ENCODE measurements around the gene CFB. TPM values are rescaled to one million over a fixed set of nuclear protein-coding genes. Genes with fewer than 3 reads are reported as not detected.

Gene CFB
- total RNA-seq, 1 donor from 2014 or later, result not detected

GRCh38 chr6:31947864-31948263 lies 2.0 kb downstream of the CFB start:
- peaks cover 47% of the 10 kb centered on the region for H3K27me3 Mint-ChIP-seq (ENCODE audit: low read depth)
- H3K4me3 Mint-ChIP-seq, result peak overlapping the region; percentile 63
- peaks cover 7% of the 10 kb centered on the region for H3K36me3 Mint-ChIP-seq (ENCODE audit: low read depth)
- no peak overlapping the region for H3K27ac Mint-ChIP-seq (ENCODE audit: unreplicated experiment)
- no peaks in the 10 kb centered on the region for H3K4me1 Mint-ChIP-seq
- H3K9me3 Mint-ChIP-seq, result peaks cover 3% of the 10 kb centered on the region
- DNase-seq (ENCODE audit: low read depth, low spot score), result no peak
- TF ChIP-seq CTCF (conservative IDR thresholded peaks at IDR 0.05), result no peak

- Mint-ChIP-seq H3K4me3 (no peak overlapping the region), H3K4me1 (no peaks in the 10 kb centered on the region), H3K36me3 (ENCODE audit: low read depth) (peaks cover 10% of the 10 kb centered on the region), H3K9me3 (peaks cover 3% of the 10 kb centered on the region), H3K27ac (ENCODE audit: unreplicated experiment) (no peak overlapping the region), H3K27me3 (ENCODE audit: low read depth) (peaks cover 47% of the 10 kb centered on the region)
- no peak for TF ChIP-seq CTCF (conservative IDR thresholded peaks at IDR 0.05)
- DNase-seq (ENCODE audit: low read depth, low spot score), result no peak
These were observed 2.4 kb downstream of the CFB start for GRCh38 chr6:31948306-31948705.

- H3K4me3 Mint-ChIP-seq, result no peak overlapping the region
- DNase-seq (ENCODE audit: low read depth, low spot score), result no peak
- no peaks in the 10 kb centered on the region for H3K4me1 Mint-ChIP-seq
- H3K27ac Mint-ChIP-seq (ENCODE audit: unreplicated experiment), result no peak overlapping the region
- peaks cover 12% of the 10 kb centered on the region for H3K36me3 Mint-ChIP-seq (ENCODE audit: low read depth)
- peaks cover 3% of the 10 kb centered on the region for H3K9me3 Mint-ChIP-seq
- TF ChIP-seq CTCF (conservative IDR thresholded peaks at IDR 0.05), result no peak
- peaks cover 44% of the 10 kb centered on the region for H3K27me3 Mint-ChIP-seq (ENCODE audit: low read depth)
These were observed 3.0 kb downstream of the CFB start for GRCh38 chr6:31948753-31949413.

- H3K4me1 Mint-ChIP-seq, result no peaks in the 10 kb centered on the region
- TF ChIP-seq CTCF (conservative IDR thresholded peaks at IDR 0.05), result no peak
- peaks cover 34% of the 10 kb centered on the region for H3K27me3 Mint-ChIP-seq (ENCODE audit: low read depth)
- DNase-seq (ENCODE audit: low read depth, low spot score), result no peak
- H3K36me3 Mint-ChIP-seq (ENCODE audit: low read depth), result peaks cover 15% of the 10 kb centered on the region
- H3K27ac Mint-ChIP-seq (ENCODE audit: unreplicated experiment), result no peak overlapping the region
- no peak overlapping the region for H3K4me3 Mint-ChIP-seq
- peaks cover 3% of the 10 kb centered on the region for H3K9me3 Mint-ChIP-seq
These were observed 4.1 kb downstream of the CFB start for GRCh38 chr6:31949926-31950548.

- Mint-ChIP-seq H3K9me3 (peaks cover 3% of the 10 kb centered on the region), H3K27ac (ENCODE audit: unreplicated experiment) (no peak overlapping the region), H3K27me3 (ENCODE audit: low read depth) (peaks cover 12% of the 10 kb centered on the region), H3K36me3 (ENCODE audit: low read depth) (peaks cover 15% of the 10 kb centered on the region), H3K4me1 (peaks cover 3% of the 10 kb centered on the region), H3K4me3 (peak overlapping the region; percentile 68)
- DNase-seq (ENCODE audit: low read depth, low spot score), result peak; percentile 61
- peak; percentile 80 for TF ChIP-seq CTCF (conservative IDR thresholded peaks at IDR 0.05)
These were observed 6.4 kb downstream of the CFB start for GRCh38 chr6:31952140-31952805.

Data from neural crest cell (in vitro differentiated cells).